ENCODE measurements around the gene HEPN1. TPM values are rescaled to one million over a fixed set of nuclear protein-coding genes. Genes with fewer than 3 reads are reported as not detected.

Gene HEPN1
- polyA plus RNA-seq, 1 donor from 2014 or later: not detected

GRCh38 chr11:124938970-124939369 lies 19.9 kb downstream of the HEPN1 start:
- Histone ChIP-seq H3K4me3 (ENCODE audit: low read length) (no peak overlapping the region), H3K36me3 (ENCODE audit: insufficient read depth, low read length) (no peaks in the 10 kb centered on the region), H4K20me1 (ENCODE audit: insufficient read depth) (no peaks in the 10 kb centered on the region), H3K9me3 (ENCODE audit: low read length) (no peaks in the 10 kb centered on the region), H3K27ac (ENCODE audit: low read length) (no peak overlapping the region), H3K79me2 (replicated peaks; ENCODE audit: insufficient read depth, low read length) (no peaks in the 10 kb centered on the region), H3K4me2 (ENCODE audit: low read length) (no peak overlapping the region), H3K9me2 (ENCODE audit: insufficient read depth, low read length) (no peaks in the 10 kb centered on the region), H3F3A (ENCODE audit: insufficient read depth, low read length, poor library complexity, severe bottlenecking) (no peaks in the 10 kb centered on the region), H2AFZ (ENCODE audit: low read depth, low read length) (no peak overlapping the region), H3K9ac (ENCODE audit: low read length) (no peak overlapping the region), H3K27me3 (ENCODE audit: insufficient read depth, low read depth, low read length) (no peaks in the 10 kb centered on the region)
- TF ChIP-seq EZH2 (IDR thresholded peaks at IDR 0.05; ENCODE audit: borderline replicate concordance, insufficient read depth, low read length, poor library complexity, severe bottlenecking) (no peak), MXI1 (conservative IDR thresholded peaks at IDR 0.05; ENCODE audit: poor library complexity, severe bottlenecking) (no peak), SMC3 (conservative IDR thresholded peaks at IDR 0.05; ENCODE audit: poor library complexity) (no peak), POLR2AphosphoS5 (IDR thresholded peaks at IDR 0.05) (no peak)

GRCh38 chr11:124941703-124942102 lies 22.7 kb downstream of the HEPN1 start:
- Histone ChIP-seq H4K20me1 (ENCODE audit: insufficient read depth) (no peaks in the 10 kb centered on the region), H3K79me2 (replicated peaks; ENCODE audit: insufficient read depth, low read length) (no peaks in the 10 kb centered on the region), H3K36me3 (ENCODE audit: insufficient read depth, low read length) (no peaks in the 10 kb centered on the region), H3F3A (ENCODE audit: insufficient read depth, low read length, poor library complexity, severe bottlenecking) (no peaks in the 10 kb centered on the region), H3K9ac (ENCODE audit: low read length) (no peak overlapping the region), H3K27me3 (ENCODE audit: insufficient read depth, low read depth, low read length) (no peaks in the 10 kb centered on the region), H2AFZ (ENCODE audit: low read depth, low read length) (no peak overlapping the region), H3K9me3 (ENCODE audit: low read length) (no peaks in the 10 kb centered on the region), H3K9me2 (ENCODE audit: insufficient read depth, low read length) (no peaks in the 10 kb centered on the region), H3K4me2 (ENCODE audit: low read length) (no peak overlapping the region), H3K27ac (ENCODE audit: low read length) (no peak overlapping the region), H3K4me3 (ENCODE audit: low read length) (no peak overlapping the region)
- TF ChIP-seq SMC3 (conservative IDR thresholded peaks at IDR 0.05; ENCODE audit: poor library complexity): no peak
- no peak for TF ChIP-seq CTCF (IDR thresholded peaks at IDR 0.05; ENCODE audit: poor library complexity, severe bottlenecking)
- no peak for TF ChIP-seq REST (IDR thresholded peaks at IDR 0.05; ENCODE audit: borderline replicate concordance)
- TF ChIP-seq MXI1 (conservative IDR thresholded peaks at IDR 0.05; ENCODE audit: poor library complexity, severe bottlenecking): no peak
- no peak for TF ChIP-seq EP300 (conservative IDR thresholded peaks at IDR 0.05; ENCODE audit: poor library complexity, severe bottlenecking)
- no peak for TF ChIP-seq EZH2 (IDR thresholded peaks at IDR 0.05; ENCODE audit: borderline replicate concordance, insufficient read depth, low read length, poor library complexity, severe bottlenecking)
- no peak for TF ChIP-seq TAF1 (IDR thresholded peaks at IDR 0.05; ENCODE audit: low read depth)
- TF ChIP-seq POLR2AphosphoS5 (IDR thresholded peaks at IDR 0.05): no peak
- no peak for TF ChIP-seq RAD21 (conservative IDR thresholded peaks at IDR 0.05)
